ENCODE data around the gene TMEM60. TPM values are rescaled to one million over a fixed set of nuclear protein-coding genes. Genes with fewer than 3 reads are reported as not detected.
A peak's percentile ranks its signal among the peaks of the same experiment; 100 is the strongest.

Gene TMEM60
- total RNA-seq, 2 experiments from 2014 or later: 8.1 to 8.6 TPM

GRCh38 chr7:77831481-77831880, 33.2 kb upstream of the TMEM60 start:
- CTCF ChIA-PET: interaction anchor here (0.6 kb wide), 1 partner anchor 32 kb away, joined by 4 read pairs; no protein-coding TSS in a partner anchor
- TF ChIP-seq, protein P1, sequence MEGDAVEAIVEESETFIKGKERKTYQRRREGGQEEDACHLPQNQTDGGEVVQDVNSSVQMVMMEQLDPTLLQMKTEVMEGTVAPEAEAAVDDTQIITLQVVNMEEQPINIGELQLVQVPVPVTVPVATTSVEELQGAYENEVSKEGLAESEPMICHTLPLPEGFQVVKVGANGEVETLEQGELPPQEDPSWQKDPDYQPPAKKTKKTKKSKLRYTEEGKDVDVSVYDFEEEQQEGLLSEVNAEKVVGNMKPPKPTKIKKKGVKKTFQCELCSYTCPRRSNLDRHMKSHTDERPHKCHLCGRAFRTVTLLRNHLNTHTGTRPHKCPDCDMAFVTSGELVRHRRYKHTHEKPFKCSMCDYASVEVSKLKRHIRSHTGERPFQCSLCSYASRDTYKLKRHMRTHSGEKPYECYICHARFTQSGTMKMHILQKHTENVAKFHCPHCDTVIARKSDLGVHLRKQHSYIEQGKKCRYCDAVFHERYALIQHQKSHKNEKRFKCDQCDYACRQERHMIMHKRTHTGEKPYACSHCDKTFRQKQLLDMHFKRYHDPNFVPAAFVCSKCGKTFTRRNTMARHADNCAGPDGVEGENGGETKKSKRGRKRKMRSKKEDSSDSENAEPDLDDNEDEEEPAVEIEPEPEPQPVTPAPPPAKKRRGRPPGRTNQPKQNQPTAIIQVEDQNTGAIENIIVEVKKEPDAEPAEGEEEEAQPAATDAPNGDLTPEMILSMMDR (IDR thresholded peaks at IDR 0.05): no peak
- intact Hi-C loops (cut with micrococcal nuclease): no loop called here

GRCh38 chr7:77830649-77831355, 32.6 kb upstream of the TMEM60 start:
- intact Hi-C loops (cut with micrococcal nuclease): no loop called here
- ChIA-PET POLR2A (no interaction called here), CTCF (interaction anchor here (0.6 kb wide), 1 partner anchor 32 kb away, joined by 4 read pairs; no protein-coding TSS in a partner anchor)
- TF ChIP-seq, protein P1 (IDR thresholded peaks at IDR 0.05): no peak
- Mint-ChIP-seq H3K9me3 (peaks cover under 1% of the 10 kb centered on the region), H3K4me1 (ENCODE audit: low read depth) (peaks cover 48% of the 10 kb centered on the region), H3K27ac (no peak overlapping the region), H3K4me3 (no peak overlapping the region), H3K27me3 (no peaks in the 10 kb centered on the region), H3K36me3 (ENCODE audit: low read depth) (peaks cover 9% of the 10 kb centered on the region)
- DNase-seq (no peak), ATAC-seq (no peak)

More at GRCh38 chr7:77831481-77831880, 33.2 kb upstream of the TMEM60 start:
- ATAC-seq (peak; percentile 56), DNase-seq (peak; percentile 24)
- Mint-ChIP-seq H3K27me3 (no peaks in the 10 kb centered on the region), H3K36me3 (ENCODE audit: low read depth) (peaks cover 11% of the 10 kb centered on the region), H3K4me1 (ENCODE audit: low read depth) (peaks cover 44% of the 10 kb centered on the region), H3K4me3 (no peak overlapping the region), H3K9me3 (no peaks in the 10 kb centered on the region), H3K27ac (no peak overlapping the region)
- POLR2A ChIA-PET: no interaction called here

DNA sequence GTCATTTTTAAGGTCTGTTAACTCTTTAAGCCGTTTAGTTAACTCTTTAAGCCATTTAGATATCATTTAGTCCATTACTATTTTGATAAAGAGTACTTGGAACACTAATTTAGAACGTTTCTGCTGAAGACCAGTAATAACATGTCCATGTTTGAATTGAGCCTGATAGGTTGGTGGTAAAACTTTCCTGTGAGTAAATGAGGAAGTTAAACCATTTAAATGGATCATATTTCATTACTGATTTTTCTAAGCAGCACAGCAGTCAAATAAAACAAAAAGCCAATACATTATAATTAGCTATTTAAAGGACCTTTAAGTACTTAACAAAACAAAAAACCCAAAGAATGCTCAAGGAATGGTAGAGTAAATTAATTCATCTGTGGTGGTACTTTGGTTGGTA, 29.8 kb upstream of the TMEM60 start:
- DNase-seq: no peak
- POLR2A ChIA-PET: no interaction called here
- peaks cover 17% of the 10 kb centered on the region for H3K9me3 Mint-ChIP-seq
- peaks cover 51% of the 10 kb centered on the region for H3K4me1 Mint-ChIP-seq (ENCODE audit: low read depth)
- no peak overlapping the region for H3K4me3 Mint-ChIP-seq
- no peak overlapping the region for H3K27ac Mint-ChIP-seq
- ATAC-seq: no peak
- TF ChIP-seq, protein P1 (IDR thresholded peaks at IDR 0.05): no peak
- intact Hi-C loops (cut with micrococcal nuclease): no loop called here
- H3K27me3 Mint-ChIP-seq: no peaks in the 10 kb centered on the region
- CTCF ChIA-PET: interaction anchor here (1.3 kb wide), 1 partner anchor 176 kb away, joined by 5 read pairs; no protein-coding TSS in a partner anchor
- H3K36me3 Mint-ChIP-seq (ENCODE audit: low read depth): peaks cover 27% of the 10 kb centered on the region

DNA sequence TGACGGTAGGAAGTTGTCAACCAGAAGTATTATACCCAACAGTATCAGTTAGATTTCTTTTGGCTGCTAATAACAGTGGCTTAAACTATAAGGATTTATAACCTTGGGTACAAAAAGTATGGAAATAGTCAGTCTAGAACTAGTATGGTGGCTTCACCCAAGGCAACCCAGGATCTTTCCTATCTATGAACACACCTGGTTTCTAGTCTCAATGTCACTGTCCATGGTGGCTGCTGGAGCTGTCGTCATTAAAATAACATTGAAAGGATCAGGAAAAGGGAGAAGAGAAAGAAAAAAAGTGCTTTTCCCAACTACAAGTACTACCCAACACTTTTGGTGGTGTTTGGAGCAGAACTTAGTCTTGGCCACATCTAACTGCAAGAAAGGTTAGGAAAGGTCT, 28.1 kb upstream of the TMEM60 start:
- no peak overlapping the region for H3K27ac Mint-ChIP-seq
- no peak for ATAC-seq
- peaks cover 44% of the 10 kb centered on the region for H3K4me1 Mint-ChIP-seq (ENCODE audit: low read depth)
- ChIA-PET POLR2A (no interaction called here), CTCF (no interaction called here)
- no peak overlapping the region for H3K4me3 Mint-ChIP-seq
- peaks cover 39% of the 10 kb centered on the region for H3K36me3 Mint-ChIP-seq (ENCODE audit: low read depth)
- no peak for DNase-seq
- peaks cover 25% of the 10 kb centered on the region for H3K9me3 Mint-ChIP-seq
- TF ChIP-seq, protein P1 (IDR thresholded peaks at IDR 0.05): no peak
- H3K27me3 Mint-ChIP-seq: no peaks in the 10 kb centered on the region
- intact Hi-C loops (cut with micrococcal nuclease): no loop called here

DNA sequence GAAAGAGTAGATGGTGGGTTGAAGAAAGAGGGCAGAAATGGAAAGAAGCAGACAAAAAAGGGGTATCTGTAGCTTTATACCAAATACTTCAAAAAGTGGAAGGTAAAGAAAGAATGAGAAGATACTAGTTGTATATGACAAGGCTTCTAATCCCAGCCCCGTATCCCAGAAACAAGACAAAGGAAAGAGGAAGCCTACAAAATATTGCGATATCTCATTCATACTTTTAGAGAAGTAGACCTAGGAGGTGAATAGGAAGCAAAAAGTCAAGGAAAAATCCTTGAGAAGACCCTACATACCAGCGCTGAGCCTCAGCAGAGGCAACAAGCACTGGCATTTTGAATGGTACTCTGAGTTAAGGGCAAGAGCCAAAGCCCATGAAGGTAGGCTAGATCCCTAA, 26.9 kb upstream of the TMEM60 start:
- H3K4me1 Mint-ChIP-seq (ENCODE audit: low read depth): peaks cover 35% of the 10 kb centered on the region
- no peak overlapping the region for H3K27ac Mint-ChIP-seq
- H3K36me3 Mint-ChIP-seq (ENCODE audit: low read depth): peaks cover 48% of the 10 kb centered on the region
- DNase-seq (no peak), ATAC-seq (no peak)
- H3K4me3 Mint-ChIP-seq: no peak overlapping the region
- H3K27me3 Mint-ChIP-seq: no peaks in the 10 kb centered on the region
- peaks cover 37% of the 10 kb centered on the region for H3K9me3 Mint-ChIP-seq
- intact Hi-C loops (cut with micrococcal nuclease): no loop called here
- ChIA-PET CTCF (no interaction called here), POLR2A (no interaction called here)
- TF ChIP-seq, protein P1 (IDR thresholded peaks at IDR 0.05): no peak

Measured in activated CD8-positive, alpha-beta T cell treated with anti-CD3 and anti-CD28 coated beads for 36 hours (primary cell).